Right atrium auricular region (tissue), 2 donors: ENCODE measurements around the gene BACH2. TPM values are rescaled to one million over a fixed set of nuclear protein-coding genes. Genes with fewer than 3 reads are reported as not detected.
"Not testable (repeated sequence)": the region's sequence is repeated elsewhere in the genome, so short reads cannot be mapped to it uniquely, and the experiment has no call there.

Source experiments
- DNase-seq: peaks from one replicate; pipeline ENCODE4 v3.0.0-alpha.2; 2019; ENCODE audit warnings: low spot score
- H3K27ac ChIP-seq, 2 donors: fragments of 200-600 bp; sonication (generic); 1 replicate in 1 of 2; 2 replicates in 1 of 2; pipeline ENCODE4 v1.5.1; 2016 to 2019
- H3K27me3 ChIP-seq, 2 donors: fragments of 200-600 bp; sonication (generic); one replicate each; pipeline versions ENCODE4 v1.5.1 to v1.6.0; 2017 to 2019
- H3K36me3 ChIP-seq: fragments of 200-600 bp; sonication (generic); one replicate; pipeline ENCODE4 v1.5.1; 2016
- H3K4me1 ChIP-seq, 2 donors: fragments of 200-600 bp; sonication (generic); one replicate each; pipeline versions ENCODE4 v1.5.1 to v1.6.0; 2017 to 2019
- H3K4me3 ChIP-seq, 2 donors: fragments of 200-600 bp; sonication (generic); 1 replicate in 1 of 2; 2 replicates in 1 of 2; pipeline ENCODE4 v1.5.1; 2017 to 2019; ENCODE audit warnings: mild to moderate bottlenecking in 1 of 2, moderate library complexity in 1 of 2
- H3K9me3 ChIP-seq, 2 donors: fragments of 200-600 bp; sonication (generic); one replicate each; pipeline ENCODE4 v1.5.1; 2019
- total RNA-seq, 2 donors: library from RNA; depleted of rRNA; stranded (reverse); fragments of >200 nt; gene quantifications; one replicate each; pipeline ENCODE4 v1.1.0, GENCODE V29; 2016
- TF ChIP-seq, protein P1 (sequence below), 2 donors: fragments of 200-600 bp; sonication (generic); IDR thresholded peaks; one replicate each; pipeline ENCODE4 v1.5.1; 2019; ENCODE audit warnings: antibody characterized with exemption in 2 of 2

BACH2 gene
- total RNA-seq, 2 donors from 2014 or later, result 0.82 to 2.2 TPM

DNA sequence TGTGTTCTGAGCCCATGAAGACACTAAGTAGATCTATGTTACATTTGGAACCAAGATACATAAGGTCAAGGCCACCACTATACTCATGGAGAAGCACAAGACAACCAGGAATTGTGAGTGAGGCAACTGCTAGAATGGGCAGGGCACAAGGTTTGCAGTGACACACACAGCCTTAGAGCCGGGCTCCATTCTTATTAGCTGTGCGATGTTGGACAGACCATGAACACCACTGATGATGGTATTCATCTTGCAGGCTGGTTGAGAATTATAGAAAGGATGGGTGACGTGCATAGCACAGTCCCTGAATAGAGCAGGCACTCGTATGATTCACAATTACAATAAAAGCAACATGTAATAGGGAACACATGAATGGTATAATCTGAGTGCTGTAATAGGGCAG lies 229.9 kb downstream of the BACH2 start:
- H3K36me3 ChIP-seq, result no peaks in the 10 kb centered on the region
- TF ChIP-seq, protein P1, sequence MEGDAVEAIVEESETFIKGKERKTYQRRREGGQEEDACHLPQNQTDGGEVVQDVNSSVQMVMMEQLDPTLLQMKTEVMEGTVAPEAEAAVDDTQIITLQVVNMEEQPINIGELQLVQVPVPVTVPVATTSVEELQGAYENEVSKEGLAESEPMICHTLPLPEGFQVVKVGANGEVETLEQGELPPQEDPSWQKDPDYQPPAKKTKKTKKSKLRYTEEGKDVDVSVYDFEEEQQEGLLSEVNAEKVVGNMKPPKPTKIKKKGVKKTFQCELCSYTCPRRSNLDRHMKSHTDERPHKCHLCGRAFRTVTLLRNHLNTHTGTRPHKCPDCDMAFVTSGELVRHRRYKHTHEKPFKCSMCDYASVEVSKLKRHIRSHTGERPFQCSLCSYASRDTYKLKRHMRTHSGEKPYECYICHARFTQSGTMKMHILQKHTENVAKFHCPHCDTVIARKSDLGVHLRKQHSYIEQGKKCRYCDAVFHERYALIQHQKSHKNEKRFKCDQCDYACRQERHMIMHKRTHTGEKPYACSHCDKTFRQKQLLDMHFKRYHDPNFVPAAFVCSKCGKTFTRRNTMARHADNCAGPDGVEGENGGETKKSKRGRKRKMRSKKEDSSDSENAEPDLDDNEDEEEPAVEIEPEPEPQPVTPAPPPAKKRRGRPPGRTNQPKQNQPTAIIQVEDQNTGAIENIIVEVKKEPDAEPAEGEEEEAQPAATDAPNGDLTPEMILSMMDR (IDR thresholded peaks at IDR 0.05), result no peak
- no peak overlapping the region for H3K27ac ChIP-seq
- no peaks in the 10 kb centered on the region for H3K27me3 ChIP-seq
- no peaks in the 10 kb centered on the region for H3K9me3 ChIP-seq
- H3K4me1 ChIP-seq, result no peaks in the 10 kb centered on the region
- DNase-seq, result no peak
- H3K4me3 ChIP-seq, result no peak overlapping the region

DNA sequence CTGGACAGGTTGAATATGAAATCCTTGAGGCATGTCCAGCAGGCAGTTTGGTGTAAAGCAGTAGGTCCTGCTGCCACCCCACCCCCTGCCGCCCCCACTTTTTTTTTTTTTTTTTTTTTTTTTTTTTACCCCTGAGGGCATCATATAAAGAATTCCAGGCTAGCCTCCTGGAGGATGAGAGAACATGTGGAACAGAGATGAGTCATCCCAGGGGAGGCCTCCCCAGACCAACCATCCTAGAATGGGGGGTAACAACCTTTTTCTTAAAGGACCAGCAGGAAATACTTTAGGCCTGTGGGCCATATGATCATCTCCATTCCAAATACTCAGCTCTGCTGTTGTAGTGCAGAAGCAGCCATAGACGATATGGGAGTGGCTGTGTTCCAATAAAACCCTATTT lies 231.5 kb downstream of the BACH2 start:
- Histone ChIP-seq H3K9me3 (no peaks in the 10 kb centered on the region), H3K36me3 (no peaks in the 10 kb centered on the region), H3K4me1 (no peaks in the 10 kb centered on the region), H3K27me3 (no peaks in the 10 kb centered on the region), H3K4me3 (no peak overlapping the region), H3K27ac (no peak overlapping the region)
- TF ChIP-seq, protein P1 (IDR thresholded peaks at IDR 0.05), result no peak
- no peak for DNase-seq

DNA sequence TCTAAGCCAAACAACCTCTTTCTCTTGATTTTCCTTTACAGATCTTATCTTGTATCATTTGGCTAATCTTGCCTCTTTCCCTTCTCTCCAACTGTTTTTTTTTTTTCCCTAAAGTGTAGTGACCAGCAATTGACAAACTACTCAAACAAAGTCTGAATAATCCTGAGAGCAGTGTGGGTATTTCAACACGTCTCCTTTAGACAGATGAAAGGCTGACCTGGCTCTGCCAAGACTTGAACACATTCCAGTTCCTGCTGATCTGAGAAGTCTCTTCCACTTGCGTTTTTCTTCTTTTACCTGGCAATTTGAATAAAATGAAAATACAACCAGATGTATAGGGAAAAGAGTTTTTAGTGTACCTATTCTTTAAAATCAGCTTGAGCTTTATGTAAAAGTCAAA lies 234.0 kb downstream of the BACH2 start:
- Histone ChIP-seq H3K27me3 (no peaks in the 10 kb centered on the region), H3K27ac (no peak overlapping the region)
- TF ChIP-seq, protein P1 (IDR thresholded peaks at IDR 0.05), result no peak

DNA sequence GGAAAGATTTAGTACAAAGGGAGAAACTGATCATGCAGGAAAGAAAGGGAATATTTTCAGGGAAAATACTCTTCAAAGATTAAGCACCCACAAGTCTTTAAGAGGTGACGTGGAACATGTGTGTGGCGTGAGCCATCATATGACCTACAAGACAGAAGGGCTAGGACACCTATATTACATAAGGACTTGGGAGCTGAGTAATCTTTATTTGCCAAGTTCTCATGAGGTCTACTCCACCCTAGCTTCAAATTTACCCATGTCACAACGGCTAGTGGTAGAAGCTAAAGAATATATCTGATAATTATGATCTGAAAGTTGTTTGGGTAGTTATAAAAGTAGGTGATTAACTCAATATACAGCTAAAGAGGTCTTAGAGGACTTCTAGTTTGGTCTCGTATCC lies 234.6 kb downstream of the BACH2 start:
- Histone ChIP-seq H3K36me3 (no peaks in the 10 kb centered on the region), H3K27ac (no peak overlapping the region), H3K27me3 (no peaks in the 10 kb centered on the region), H3K4me3 (no peak overlapping the region), H3K4me1 (no peaks in the 10 kb centered on the region), H3K9me3 (no peaks in the 10 kb centered on the region)
- no peak for DNase-seq
- TF ChIP-seq, protein P1 (IDR thresholded peaks at IDR 0.05), result no peak

More for the DNA sequence above, 234.0 kb downstream of the BACH2 start:
- Histone ChIP-seq H3K9me3 (no peaks in the 10 kb centered on the region), H3K4me1 (no peaks in the 10 kb centered on the region), H3K4me3 (no peak overlapping the region), H3K36me3 (no peaks in the 10 kb centered on the region)
- no peak for DNase-seq

DNA sequence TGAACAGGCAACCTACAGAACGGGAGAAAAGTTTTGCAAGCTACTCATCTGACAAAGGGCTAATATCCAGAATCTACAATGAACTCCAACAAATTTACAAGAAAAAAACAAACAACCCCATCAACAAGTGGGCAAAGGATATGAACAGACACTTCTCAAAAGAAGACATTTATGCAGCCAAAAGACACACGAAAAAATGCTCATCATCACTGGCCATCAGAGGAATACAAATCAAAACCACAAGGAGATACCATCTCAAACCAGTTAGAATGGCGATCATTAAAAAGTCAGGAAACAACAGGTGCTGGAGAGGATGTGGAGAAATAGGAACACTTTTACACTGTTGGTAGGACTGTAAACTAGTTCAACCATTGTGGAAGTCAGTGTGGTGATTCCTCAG lies 237.5 kb downstream of the BACH2 start:
- not testable (repeated sequence) for H3K9me3 ChIP-seq, H3K4me3 ChIP-seq, H3K36me3 ChIP-seq, H3K27ac ChIP-seq, H3K4me1 ChIP-seq, DNase-seq, H3K27me3 ChIP-seq

DNA sequence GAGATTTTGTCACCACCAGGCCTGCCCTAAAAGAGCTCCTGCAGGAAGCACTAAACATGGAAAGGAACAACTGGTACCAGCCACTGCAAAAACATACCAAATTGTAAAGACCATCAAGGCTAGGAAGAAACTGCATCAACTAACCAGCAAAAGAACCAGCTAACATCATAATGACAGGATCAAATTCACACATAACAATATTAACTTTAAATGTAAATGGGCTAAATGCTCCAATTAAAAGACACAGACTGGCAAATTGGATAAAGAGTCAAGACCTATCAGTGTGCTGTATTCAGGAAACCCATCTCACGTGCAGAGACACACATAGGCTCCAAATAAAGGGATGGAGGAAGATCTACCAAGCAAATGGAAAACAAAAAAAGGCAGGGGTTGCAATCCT lies 240.7 kb downstream of the BACH2 start:
- not testable (repeated sequence) for H3K27ac ChIP-seq, DNase-seq, H3K4me3 ChIP-seq, H3K4me1 ChIP-seq, H3K9me3 ChIP-seq, H3K27me3 ChIP-seq, H3K36me3 ChIP-seq

DNA sequence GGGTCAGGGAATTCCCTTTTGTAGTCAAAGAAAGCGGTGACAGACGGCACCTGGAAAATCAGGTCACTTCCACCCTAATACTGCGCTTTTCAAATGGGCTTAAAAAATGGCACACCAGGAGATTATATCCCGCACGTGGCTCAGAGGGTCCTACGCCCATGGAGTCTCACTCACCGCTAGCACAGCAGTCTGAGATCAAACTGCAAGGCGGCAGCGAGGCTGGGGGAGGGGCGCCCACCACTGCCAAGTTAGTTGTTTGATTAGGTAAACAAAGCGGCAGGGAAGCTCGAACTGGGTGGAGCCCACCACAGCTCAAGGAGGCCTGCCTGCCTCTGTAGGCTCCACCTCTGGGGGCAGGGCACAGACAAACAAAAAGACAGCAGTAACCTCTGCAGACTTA lies 242.4 kb downstream of the BACH2 start:
- H3K27ac ChIP-seq, result not testable (repeated sequence)

More for the DNA sequence above, 242.4 kb downstream of the BACH2 start:
- not testable (repeated sequence) for H3K27me3 ChIP-seq, DNase-seq, H3K36me3 ChIP-seq, H3K4me3 ChIP-seq, H3K4me1 ChIP-seq, H3K9me3 ChIP-seq
